HG02884 (cell line): Measurements from ENCODE around the gene IFNAR2.

Source experiments
- ATAC-seq: cut with Tn5 transposase; IDR thresholded peaks from one replicate; pipeline ENCODE4 v1.9.1; 2021; ENCODE audit warnings: mild to moderate bottlenecking, moderate library complexity; ENCODE audit not compliant: unreplicated experiment

IFNAR2 gene

DNA sequence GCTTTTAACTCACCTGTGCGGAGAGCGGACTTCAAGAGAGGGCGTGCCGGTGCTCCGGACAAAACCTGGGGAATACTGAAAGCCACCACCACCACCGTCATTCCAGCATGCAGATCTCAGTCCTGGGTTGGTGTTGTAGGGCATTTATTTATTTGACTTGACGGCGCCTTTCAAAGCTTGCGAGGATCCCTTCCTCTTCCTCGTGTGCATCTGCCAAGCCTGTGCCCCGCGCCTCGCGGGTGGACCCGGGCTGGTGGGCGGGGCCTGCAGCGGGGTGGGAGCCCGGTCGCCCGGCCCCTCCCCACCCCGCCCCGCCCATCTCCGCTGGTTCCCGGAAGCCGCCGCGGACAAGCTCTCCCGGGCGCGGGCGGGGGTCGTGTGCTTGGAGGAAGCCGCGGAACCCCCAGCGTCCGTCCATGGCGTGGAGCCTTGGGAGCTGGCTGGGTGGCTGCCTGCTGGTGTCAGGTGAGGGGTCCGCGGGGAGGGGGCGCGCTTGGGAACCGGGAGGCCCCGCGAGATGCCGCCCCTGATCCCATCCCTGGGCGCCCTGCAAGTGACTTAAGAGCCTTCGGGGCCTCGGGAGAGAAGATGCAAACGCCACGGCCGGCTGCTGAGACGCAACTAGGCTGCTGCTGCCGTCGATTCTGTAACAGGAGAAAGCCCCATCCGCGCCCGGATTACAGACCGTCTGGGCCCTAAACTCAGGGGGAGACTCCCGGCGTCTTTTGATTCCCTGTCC is 36.5 kb downstream of the IFNAR2 start, which contains the start of gene IL10RB:
TSS of gene IL10RB (plus strand) at position 318 of the 739 bp plus-strand sequence. CDS start at position 417, 99 bp downstream.
- ATAC-seq, result peak; percentile 28

DNA sequence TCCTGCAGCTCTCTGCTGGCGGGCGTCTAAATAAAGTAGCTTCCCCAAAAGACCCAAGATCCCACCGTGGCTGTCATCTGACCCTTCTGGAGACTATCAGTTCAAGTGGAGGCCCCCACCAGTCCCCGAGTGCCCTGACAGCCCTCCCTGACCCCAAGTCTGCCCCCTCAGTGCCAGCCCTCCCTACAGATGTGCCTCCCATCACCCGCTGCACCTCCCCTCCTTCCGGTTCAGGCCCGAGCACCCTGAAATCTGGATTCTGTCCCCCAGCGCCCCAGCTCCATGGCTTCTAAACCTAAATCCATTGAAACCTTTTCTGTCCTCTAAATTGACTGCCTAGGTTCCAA is 37.0 kb downstream of the IFNAR2 start:
- peak; percentile 21 for ATAC-seq

DNA sequence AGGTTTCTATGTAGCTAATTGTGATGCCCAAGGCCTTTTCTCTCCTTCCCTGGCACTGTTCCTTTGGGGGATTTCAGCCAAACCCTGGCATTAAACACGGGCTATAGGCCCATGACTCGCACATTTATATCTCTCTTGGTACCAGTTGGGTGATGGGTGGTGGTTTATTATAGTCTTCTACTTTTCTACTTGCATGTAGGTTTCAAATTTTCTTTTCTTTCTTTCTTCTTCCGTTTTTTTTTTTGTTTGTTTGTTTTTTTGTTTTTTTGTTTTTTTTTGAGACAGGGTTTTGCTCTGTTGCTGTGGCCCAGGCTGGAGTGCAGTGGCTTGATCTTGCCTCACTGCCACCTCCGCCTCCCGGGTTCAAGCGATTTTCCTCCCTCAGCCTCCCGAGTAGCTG is 37.5 kb downstream of the IFNAR2 start:
- no peak for ATAC-seq

DNA sequence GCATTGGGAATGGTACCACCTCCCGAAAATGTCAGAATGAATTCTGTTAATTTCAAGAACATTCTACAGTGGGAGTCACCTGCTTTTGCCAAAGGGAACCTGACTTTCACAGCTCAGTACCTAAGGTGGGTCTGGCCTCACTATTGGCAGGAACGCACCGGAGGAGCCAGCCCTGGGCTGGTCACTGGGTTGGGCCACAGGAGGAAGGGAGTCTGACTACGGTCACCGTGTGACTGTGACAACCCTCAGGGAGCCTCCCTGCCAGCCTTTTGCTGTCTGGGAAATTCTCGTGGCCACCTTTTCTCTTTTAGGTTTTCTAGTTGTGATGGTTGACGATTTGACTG is 38.6 kb downstream of the IFNAR2 start:
- ATAC-seq, result no peak

DNA sequence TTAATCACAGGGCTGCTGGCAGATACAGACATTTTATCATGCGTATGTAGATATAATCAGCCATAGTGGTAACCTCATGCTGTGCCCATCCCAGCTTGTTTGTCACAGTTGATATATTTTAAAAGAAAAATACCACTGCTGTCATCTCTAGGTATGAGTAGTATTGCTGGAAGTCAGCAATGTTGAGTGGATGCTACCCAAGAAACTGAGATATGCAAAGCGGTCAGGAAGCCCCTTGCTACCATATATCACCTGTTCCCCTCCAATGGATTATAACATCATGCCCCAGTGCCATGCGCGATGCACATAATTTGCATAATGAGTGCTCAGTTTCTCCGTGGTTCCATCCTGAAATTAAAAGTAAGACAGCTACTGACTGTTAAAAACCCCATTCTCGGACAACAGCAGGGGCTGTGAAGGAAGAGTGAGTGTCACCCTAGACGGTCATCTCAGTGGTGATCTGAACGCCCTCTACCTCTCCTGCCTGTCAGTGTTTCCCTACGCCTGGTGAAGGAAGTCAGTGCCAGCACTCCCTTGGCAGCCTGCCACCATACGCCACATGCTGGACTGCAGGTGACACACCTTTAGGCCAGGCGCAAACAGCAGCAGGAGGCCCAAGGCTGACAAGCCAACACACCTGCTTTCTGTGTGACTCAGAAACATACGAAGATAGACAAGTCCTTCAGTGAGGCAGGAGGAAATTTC is 39.2 kb downstream of the IFNAR2 start:
- ATAC-seq, result peak; percentile 50

DNA sequence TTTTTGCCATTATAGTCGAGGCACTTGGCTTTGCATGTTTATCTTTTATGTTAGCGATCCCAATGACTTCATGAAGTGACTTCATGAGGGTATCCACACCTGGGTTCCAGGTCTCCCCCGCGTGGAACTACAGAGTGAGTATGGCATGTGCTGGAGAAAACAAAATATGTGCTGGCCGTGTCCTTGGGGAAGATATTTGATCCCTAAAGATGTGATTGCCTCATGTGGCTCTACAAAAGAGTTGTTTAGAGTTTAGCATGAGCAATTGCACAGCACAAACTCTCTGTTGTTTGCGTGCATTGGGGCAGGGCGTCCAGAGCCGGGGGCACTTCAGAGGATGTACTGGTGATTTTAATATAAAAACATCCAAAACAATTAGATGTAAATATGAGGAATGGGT is 41.2 kb downstream of the IFNAR2 start:
- ATAC-seq, result no peak

DNA sequence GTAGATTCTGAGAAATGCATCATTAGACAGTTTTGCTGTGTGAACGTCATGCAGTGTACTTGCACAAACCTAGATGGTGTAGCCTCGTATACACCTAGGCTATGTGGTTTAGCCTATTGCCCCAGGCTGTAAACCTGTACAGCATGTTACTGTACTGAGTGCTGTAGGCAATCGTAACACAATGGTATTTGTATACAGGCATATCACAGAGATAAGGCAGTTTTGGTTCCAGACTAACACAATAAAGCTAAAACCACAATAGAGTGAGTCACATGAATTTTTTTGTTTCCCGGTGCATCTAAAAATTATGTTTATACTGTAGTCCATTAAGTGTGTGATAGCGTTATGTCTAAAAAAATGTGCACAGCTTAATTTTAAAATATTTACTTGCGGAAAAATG is 43.3 kb downstream of the IFNAR2 start:
- no peak for ATAC-seq

DNA sequence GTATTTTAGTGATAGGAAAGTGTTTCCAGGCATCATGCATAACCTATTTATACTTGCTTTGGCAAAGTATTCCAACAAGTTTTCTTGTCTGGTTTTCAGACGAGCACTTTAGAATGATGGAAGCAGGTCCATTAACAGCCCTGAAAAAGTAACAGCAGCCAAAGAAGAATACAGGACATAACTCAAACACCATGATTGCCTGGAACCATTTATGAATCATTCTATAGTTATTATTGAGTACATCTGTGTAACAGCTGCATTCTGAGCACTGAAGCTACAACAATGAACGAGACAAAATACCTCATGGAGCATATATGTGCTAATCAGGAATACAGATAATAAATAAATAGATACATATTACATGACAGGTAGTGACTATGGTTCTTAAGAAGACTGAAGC is 49.0 kb downstream of the IFNAR2 start:
- no peak for ATAC-seq

DNA sequence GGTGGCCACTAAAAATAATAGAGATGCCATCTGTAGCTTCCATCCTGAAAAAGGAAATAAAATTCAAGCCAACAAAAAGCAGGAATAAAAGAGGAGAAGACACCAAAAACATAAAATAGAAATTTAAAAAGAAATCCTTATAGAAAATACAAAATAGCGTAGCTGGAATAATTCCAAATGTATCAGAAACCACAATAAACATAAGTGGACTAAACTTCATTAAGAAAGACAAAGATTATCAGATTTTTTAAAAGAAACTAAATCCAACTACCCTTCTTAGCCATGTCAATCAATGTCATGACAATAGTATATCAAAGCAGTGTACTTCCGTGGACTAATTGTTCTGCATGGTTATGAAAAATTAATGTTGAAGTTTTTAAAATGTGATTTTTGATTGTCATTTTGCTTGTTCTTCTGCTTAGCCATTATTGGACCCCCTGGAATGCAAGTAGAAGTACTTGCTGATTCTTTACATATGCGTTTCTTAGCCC is 49.6 kb downstream of the IFNAR2 start:
- no peak for ATAC-seq
